GM20000 (cell line): Measurements from ENCODE around the gene SYNRG.
"Not testable (repeated sequence)": the region's sequence is repeated elsewhere in the genome, so short reads cannot be mapped to it uniquely, and the experiment has no call there.

Experiments used
- DNase-seq: peaks from one replicate; pipeline ENCODE4 v3.0.0; 2012; ENCODE audit warnings: low spot score
- TF ChIP-seq, protein P1 (sequence below): IDR thresholded peaks from 2 replicates; pipeline ENCODE4 v1.5.1; 2012; ENCODE audit warnings: mild to moderate bottlenecking, control low read depth; ENCODE audit errors: extremely low read depth, missing control alignments

Gene SYNRG

DNA sequence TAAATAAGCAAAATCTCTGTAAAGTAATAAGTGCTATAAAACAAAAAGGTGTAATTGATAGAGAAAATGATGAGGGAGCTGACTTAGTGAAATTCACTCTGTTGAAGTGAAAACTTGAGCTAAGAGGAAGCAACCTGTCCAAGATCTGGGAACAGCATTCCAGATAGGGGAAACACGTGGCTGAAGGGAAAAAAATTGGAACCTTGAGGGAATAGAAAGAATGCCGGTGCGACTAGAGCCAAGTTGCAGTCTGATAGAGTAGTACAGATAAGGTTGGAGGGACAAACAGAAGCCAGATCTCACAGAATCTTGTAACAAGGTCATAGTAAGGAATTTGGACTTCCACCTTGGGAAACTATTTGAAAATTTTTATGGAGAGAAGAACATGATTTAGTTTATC lies 34.7 kb upstream of the SYNRG start:
- TF ChIP-seq, protein P1, sequence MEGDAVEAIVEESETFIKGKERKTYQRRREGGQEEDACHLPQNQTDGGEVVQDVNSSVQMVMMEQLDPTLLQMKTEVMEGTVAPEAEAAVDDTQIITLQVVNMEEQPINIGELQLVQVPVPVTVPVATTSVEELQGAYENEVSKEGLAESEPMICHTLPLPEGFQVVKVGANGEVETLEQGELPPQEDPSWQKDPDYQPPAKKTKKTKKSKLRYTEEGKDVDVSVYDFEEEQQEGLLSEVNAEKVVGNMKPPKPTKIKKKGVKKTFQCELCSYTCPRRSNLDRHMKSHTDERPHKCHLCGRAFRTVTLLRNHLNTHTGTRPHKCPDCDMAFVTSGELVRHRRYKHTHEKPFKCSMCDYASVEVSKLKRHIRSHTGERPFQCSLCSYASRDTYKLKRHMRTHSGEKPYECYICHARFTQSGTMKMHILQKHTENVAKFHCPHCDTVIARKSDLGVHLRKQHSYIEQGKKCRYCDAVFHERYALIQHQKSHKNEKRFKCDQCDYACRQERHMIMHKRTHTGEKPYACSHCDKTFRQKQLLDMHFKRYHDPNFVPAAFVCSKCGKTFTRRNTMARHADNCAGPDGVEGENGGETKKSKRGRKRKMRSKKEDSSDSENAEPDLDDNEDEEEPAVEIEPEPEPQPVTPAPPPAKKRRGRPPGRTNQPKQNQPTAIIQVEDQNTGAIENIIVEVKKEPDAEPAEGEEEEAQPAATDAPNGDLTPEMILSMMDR: no peak
- no peak for DNase-seq

DNA sequence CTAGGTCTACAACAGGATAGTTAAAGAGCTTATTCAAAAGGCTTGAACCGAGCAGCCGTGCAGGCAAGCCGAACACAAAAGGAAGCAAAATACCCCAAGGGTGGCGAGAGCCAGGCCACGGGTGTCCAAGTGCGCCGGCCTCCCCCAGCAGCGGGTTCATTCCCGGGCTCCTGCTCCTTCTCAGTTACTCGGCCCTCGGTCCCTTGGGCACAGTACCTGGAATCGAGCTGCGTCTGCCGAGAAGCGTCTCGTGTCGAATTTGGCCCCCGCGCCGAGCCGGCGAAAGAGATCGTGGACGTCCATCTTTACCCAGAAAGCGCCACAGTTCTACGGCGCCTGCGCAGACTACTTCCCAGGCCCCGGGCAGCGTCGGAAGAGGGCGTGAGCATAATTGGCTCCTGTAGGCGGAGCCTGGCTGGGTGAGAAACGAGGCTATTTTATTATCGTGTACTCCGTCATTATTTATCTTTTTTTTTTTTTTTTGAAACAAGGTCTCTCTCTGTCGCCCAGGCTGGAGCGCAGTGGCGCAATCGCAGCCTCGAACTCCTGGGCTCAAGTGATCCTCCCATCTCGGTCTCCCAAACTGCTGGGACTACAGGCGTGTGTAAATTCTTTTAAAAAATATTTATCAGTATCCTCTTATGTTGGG lies 34.0 kb upstream of the SYNRG start, which contains the start of gene DDX52:
Gene DDX52, minus strand, starts transcription at position 329 of the 649 bp plus-strand sequence. Its CDS starts 26 bp downstream, at position 303.
- DNase-seq: peak; percentile 90
- TF ChIP-seq, protein P1: no peak

DNA sequence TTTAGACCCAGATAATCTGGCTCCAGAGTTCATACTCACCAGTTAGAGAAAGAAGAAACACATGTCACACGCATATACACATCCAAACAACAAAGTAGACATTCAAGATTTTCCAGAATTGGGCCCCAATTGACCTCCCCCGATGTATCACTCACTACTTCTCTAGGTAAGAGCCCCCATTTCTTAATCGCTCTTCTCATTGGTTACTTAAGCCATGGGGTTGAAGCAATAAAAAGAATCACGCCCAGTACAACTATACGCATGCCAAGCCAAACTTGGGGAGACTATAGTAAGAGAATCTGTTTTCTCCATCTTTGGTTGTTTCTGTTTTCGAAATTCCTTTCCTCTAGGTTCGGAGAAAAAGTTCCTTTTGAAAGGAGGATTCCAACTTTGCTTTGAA lies 33.5 kb upstream of the SYNRG start:
- DNase-seq: peak; percentile 11

DNA sequence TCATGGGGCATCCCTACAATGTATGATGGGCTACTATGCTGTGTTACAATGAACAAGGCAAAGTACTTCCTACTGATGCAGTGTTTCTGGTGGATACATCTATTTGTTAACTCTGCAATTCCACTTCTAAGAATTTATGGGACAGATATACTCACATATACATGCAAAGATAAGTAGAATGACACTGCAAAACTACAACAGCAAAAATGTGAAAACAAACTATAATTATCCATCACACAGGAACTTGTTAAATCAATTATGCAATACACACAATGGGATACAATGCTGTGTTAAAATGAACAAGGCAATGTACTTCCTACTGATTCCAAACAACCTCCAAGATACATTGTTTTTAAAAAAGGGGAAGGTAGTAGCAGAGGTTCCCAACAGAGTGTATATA lies 30.8 kb upstream of the SYNRG start:
- no peak for DNase-seq

More for the DNA sequence above, 33.5 kb upstream of the SYNRG start:
- TF ChIP-seq, protein P1: no peak

DNA sequence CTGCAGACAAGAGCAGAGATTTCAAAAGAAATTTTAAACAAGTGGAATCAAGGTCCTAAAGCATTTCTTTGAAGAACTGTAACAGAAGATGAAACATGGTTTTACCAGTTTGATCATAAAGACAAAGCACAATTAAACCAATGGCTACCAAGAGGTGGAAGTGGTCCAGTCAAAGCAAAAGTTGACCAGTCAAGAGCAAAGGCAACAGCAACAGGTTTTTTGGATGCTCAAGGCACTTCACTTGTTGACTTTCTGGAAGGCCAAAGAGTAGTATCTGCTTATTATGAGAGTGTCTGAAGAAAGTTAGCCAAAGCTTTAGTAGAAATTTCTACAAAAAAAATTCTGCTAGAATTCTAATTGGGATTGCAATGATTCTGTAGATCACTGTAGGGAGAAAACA lies 28.7 kb upstream of the SYNRG start:
- TF ChIP-seq, protein P1: no peak
- DNase-seq: no peak

More for the DNA sequence above, 30.8 kb upstream of the SYNRG start:
- TF ChIP-seq, protein P1: no peak

DNA sequence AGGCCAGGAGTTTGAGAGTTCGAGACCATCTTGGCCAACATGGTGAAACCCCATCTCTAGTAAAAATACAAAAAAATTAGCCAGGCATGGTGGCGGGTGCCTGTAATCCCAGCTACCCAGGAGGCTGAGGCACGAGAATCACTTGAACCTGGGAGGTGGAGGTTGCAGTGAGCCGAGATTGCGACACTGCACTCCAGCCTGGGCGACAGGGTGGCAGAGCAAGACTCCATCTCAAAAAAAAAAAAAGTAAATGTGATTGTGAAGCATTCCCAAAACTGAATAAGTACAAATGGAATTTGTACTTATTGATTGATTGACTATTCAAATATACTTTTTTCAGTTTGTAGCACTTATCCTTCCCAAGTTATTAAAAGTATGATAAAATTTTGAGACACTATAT lies 7.2 kb upstream of the SYNRG start:
- not testable (repeated sequence) for DNase-seq

DNA sequence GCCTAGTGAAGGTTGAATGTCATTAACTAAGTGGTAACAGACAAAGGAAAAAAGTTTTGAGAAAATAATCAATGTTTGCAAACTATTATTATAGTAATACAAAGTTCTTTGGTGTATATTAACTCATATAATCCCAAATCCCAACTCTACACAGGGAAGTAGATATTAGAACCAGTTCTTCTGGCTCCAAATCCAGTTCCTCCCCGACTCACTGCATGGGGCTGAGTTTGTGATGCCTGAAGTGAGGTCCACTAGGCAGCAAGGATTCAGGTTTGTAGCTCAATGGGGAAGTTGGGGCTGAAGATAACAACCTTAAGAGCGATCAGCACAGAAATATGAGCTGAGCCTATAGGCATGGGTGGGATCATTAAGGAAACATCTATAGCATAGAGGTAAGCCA lies 5.6 kb upstream of the SYNRG start:
- TF ChIP-seq, protein P1: no peak
- no peak for DNase-seq

DNA sequence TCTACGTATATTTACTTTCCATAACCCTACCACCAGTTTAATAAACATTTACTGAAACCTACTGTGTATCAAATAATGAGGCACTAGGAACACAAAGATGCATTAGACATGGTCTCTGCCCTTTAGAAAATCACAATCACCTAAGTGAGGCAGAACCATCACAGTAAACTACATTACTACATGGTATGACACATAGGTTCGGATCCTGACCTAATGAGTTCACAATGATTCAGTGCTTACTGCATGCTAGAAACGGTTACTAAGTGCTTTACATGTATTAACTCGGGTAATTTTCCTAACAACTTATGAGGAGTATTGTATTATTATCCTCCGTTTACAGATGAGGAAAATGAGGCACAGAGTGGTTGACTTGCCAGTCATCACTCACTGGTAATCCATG lies 5.2 kb upstream of the SYNRG start:
- TF ChIP-seq, protein P1: no peak
- DNase-seq: no peak
